ENCODE data around the gene TBRG1.

DNA sequence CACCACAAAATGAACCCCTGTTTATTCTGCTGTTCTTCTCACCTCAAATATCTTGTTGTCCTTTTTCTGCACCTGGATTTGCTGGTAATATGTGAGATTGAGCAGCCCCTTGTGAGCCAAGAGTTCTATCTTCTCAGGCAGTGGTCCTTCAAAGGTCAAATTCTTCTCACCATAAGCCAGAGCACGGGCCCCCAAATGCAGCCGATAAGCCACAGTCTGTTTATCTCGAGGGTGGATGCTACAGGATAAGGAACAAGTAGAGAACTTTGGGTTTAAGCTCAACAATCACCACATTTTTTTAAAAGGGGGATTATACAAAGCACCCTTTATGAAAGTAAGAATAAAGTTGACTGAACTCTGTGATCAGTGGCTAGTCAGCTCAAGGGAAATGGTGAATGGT is 15.8 kb downstream of the TBRG1 start:
- TF ChIP-seq CTCF (conservative IDR thresholded peaks at IDR 0.05; ENCODE audit: low read length) (no peak), EZH2phosphoT487 (IDR thresholded peaks at IDR 0.05; ENCODE audit: borderline replicate concordance, low read depth, low read length) (no peak)
